ENCODE data around the gene VCAM1.
"Not testable (repeated sequence)": the region's sequence is repeated elsewhere in the genome, so short reads cannot be mapped to it uniquely, and the experiment has no call there.

Gene VCAM1

GRCh38 chr1:100778748-100779147, 59.2 kb downstream of the VCAM1 start:
- no peak for DNase-seq (ENCODE audit: low read depth in 2 of 2)

GRCh38 chr1:100780814-100781213, 61.3 kb downstream of the VCAM1 start:
- DNase-seq (ENCODE audit: low read depth in 2 of 2), result no peak

GRCh38 chr1:100781728-100782127, 62.2 kb downstream of the VCAM1 start:
- not testable (repeated sequence) for DNase-seq (ENCODE audit: low read depth in 2 of 2)

DNA sequence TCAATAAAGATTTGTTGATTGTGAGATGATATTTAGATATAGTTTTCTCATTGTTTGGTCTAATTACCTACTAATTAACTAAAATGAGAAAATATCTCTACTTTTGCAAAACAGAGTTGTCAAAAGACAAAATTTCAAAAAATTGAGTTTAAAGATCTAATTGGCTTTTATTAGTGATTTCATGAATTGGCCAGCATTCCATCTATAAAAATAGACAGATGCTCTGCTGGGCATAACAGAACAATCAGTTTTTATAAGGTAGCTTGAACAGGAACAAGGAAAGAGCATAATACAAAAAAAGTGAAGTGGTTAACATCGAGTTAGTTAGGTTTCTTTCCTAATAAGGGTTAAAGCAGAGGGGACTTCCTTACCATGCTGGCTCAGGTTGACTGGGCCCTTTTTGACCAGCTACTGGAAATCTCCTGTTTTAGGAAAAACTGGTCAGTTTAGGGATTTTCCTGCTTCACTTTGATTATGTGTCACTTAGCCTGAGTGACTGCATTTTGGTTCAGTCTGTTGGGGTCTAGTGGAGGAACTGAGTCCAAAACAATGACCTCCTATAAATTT, 63.0 kb downstream of the VCAM1 start:
- DNase-seq (ENCODE audit: low read depth in 2 of 2), result no peak

- peak in 1 of 2 experiments; percentile 26 for DNase-seq (ENCODE audit: low read depth in 2 of 2)
These were observed 66.0 kb downstream of the VCAM1 start for GRCh38 chr1:100785470-100786052.

- DNase-seq (ENCODE audit: low read depth in 2 of 2), result no peak
These were observed 67.3 kb downstream of the VCAM1 start for GRCh38 chr1:100786870-100787269.
